Dedifferentiated amniotic fluid mesenchymal stem cell (primary cell): Measurements from ENCODE around the gene RUNX3.
A peak's percentile ranks its signal among the peaks of the same experiment; 100 is the strongest.

Experiments used
- DNase-seq: peaks from one replicate; pipeline ENCODE4 v3.0.0-alpha.2; 2016; ENCODE audit errors: extremely low spot score

RUNX3 gene

DNA sequence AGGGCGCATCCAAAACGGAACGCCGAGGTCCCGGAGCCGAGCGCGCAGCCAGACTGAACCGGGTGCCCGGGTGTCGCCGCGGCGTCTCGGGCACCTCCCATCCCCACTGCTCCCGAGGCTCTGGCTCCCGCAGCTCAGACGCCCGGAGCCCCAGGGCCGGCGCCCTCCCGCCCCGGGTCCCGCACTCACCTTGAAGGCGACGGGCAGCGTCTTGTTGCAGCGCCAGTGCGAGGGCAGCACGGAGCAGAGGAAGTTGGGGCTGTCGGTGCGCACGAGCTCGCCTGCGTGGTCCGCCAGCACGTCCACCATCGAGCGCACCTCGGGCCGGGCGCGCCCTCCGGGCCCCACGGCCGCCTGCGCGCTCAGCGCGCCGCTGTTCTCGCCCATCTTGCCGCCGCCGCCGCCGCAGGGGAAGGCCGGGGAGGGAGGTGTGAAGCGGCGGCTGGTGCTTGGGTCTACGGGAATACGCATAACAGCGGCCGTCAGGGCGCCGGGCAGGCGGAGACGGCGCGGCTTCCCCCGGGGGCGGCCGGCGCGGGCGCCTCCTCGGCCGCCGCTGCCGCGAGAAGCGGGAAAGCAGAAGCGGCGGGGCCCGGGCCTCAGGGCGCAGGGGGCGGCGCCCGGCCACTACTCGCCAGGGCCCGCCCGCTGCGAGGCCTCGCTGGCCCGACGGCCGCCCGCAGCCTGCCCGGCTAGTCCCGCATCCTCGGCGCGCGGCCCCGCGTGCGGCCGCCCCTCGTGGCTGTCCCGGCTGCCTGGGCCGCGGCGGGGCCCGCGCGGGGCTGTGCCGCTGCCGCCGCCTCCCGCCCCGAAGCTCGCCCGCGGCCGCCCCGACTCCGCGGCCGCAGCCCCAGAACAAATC, 447 bp downstream of the RUNX3 start:
- no peak for DNase-seq

DNA sequence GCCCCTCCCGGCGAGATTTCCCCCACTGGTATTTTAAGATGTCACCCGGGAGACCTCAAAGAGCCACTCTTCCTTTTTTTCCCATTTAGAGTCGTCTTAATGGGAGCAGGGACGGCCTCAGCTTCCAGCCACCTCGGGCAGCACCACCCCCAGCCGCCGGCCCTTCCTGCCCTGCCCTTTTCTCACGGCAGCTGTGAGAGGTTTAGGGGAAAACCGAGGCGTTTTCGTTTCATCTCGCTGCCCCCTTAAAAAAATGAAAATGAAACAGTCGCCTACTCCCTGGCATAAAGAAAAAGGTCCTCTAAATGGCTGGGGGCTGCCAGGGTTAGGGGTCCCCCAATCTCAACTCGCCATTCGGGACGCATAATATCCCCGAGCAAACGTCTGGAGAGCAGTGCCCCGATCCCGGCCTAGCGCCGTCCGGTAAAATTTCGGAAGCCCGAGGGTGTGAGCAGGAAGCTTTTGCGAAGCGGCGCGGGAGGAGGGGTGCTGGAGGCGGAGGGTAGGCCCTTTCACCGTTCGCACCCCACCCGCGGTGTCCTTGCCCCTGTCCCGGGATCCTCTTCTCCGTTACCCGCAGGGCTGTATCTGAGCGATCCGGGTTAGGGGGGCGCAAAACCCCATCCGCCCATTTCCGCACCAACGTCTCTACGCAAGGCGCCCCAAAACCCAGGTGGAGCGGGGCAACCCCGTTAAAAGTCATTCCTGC, 1.2 kb downstream of the RUNX3 start:
- no peak for DNase-seq

DNA sequence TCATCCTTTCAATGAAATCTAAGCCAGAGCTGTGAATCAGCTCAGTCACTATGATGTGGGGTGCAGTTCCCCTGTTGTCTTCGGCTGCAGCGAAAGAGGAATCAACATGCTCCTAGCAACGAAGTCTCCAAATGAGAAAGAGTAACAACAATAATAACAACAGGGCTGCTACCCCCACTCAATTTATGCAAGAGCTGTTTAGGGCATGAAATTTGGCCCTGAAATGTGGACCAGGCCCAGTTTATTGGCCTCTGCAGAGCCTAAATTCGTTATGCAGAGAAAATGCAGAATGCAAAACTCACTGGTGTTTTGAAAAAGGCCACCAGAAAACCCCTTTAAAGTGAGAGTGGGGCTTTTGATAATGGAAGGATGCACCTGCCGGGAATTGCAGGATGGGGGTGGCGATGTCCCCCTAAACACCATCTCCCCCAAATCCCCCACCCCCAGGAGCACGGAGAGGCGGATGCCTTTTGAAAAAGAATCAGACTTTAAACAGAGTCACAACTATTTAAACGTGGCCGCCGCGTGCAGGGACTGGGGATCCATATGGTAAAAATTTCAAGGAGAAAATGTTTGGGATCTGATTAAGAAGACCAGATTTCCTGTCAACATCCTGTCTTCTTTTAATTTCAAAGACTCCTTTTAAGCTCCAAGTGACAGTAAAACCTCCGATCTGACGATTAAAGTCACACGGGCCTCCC, 1.9 kb downstream of the RUNX3 start:
- DNase-seq = no peak

DNA sequence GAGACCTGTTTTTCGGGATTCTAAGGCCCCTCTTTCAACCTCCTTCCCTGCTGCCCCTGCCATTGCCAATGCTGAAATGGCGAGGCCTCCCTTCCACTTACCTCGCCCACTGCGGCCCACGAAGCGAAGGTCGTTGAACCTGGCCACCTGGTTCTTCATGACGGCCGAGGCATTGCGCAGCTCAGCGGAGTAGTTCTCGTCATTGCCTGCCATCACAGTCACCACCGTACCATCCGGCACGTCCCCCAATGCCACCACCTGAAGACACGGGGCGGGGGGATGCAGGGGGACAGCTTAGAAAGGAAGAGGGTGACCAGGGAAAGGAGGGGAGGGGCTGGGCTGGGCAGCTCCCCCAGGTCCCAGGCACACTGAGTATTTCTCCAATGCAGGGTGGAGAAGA, 2.6 kb downstream of the RUNX3 start:
- no peak for DNase-seq

DNA sequence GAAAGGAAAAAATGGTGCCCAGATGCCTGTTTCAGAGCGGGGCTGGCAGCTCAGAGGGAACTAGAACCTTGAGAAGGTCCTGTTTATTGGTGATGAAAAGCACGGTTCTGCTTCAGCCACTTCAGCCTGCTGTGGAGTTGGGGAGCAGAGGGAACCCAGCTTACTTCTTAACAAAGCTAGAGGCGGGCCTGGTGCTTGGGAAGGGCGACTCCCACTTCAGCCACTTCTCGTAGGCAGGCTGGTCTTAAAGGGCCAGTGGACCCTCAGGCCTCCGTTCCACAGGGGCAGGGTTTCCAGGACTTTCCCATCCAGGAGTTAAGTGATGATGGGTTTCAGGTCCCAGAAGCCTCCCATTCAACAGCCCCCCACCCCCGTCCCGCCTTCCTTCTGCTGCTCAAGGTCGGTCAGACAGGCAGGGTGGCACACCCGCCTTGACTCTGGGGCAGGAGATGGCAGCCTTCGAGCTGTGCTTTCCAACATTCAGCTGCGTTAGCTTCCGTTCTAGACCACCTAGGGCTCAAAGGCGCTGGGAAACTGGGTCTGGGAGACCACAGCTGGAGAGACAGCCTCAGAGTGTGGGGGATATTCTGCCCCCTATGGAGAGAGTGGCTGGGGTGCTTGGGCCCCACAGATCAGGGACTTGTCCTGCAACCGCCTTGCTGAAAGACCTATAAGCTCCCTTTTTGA, 3.4 kb downstream of the RUNX3 start:
- DNase-seq = no peak

DNA sequence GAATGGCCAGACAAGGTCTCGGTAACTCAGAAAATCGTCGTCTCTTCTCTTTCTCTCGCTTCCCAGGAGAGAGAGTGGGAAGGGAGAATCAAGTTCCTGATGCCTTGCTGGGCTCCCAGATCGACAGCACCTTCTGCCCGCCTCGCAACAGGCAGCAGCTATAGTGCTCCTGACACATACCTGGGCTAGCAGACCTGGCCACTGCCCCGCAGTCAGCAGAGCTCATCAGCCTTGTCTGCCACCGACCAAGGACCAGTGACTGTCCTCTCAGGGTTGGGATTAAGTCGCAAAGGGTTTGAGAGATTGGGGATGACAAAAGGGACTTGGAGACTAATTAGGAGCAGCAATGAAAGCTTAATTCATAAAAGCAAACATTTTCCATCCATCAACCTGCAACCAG, 4.1 kb downstream of the RUNX3 start:
- DNase-seq = no peak

DNA sequence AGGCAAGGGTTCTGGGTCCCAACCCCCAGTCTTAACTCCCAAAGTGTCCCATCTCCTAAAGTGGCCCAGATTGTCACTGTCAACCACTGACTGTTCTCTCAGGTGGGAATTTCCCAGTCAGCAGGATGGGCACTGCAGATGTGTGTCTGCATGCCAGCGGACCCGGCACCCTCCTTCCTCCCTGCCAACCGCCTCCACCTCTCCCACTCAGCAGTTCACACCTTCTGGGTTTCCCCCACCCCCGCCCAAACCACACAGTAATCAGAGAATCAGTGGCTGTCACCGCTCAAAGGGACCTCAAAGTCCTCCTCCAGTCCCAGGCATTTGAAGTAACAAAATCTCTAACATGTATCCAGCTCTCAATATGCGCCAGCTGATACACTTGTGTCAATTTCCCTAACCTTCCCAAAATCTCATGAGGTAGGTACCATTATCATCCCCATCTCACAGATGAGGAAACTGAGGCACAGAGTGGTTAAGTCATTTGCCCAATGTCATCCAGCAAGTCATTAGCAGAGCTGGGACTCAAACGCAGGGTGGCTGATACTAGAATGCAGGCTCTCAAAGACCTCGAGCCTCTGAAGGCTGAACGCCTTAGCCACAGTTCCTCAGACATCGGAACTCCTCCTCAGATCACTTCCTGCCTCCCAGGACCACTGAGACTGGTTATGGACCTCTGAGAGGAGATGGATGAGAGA, 4.8 kb downstream of the RUNX3 start:
- DNase-seq = no peak

DNA sequence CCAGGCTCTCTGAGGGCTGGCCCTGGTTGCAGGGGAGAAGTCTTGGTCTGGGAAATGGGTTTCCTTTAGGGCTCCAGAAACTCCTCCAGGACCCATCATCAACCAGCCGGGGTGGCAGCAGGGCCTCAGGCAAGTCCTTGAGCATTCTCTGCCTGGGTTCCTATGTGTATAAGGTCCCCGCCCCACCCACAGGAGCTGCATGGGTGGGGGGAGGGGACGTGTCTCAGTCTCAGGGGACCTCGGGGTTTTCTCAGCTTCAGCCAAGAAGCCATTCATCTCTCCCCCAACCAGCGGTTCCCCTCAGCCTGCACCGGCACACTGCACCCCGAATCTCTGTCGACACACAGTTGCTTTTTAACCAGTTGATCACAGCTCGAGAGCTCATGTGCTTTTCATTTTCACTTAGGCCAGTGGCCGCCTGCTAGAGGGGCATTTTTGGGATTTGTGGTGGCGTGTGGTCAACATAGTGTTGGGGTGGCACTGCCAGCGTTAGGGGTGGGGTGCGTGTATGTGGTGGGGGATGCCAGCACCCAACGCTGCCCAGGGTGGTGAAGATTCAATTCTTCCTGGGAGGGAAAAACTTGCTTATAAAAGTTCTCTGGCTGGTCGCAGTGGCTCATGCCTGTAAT, 6.5 kb downstream of the RUNX3 start:
- DNase-seq = no peak

DNA sequence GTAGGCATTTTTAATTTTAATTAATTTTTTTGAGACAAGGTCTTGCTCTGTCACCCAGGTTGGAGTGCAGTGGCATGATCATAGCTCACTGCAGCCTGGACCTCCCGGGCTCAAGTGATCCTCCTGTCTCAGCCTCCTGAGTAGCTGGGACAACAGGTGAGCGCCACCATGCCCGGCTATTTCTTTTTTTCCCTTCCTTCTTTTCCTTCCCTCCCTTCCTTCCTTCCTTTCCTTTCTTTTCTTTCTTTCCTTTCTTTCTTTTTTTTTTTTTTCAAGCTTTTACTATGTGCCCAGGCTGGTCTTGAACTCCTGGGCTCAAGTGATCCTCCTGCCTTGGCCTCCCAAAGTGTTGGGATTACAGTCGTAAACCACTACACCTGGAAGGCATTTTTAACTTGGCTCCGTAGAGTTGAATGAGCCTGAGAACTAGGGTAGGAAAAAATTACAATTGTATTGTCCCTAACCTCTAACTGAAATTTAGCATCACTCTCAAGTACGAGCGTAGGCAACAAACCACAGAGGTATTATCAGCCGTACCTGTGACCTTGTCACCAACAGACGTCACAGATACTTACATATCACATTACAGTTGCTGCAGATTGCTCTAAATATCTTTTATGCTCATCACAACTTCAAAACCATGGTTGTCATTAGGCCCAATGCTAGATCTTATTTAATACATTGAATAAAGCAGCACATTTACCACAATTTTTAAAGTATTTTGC, 8.0 kb downstream of the RUNX3 start:
- no peak for DNase-seq

DNA sequence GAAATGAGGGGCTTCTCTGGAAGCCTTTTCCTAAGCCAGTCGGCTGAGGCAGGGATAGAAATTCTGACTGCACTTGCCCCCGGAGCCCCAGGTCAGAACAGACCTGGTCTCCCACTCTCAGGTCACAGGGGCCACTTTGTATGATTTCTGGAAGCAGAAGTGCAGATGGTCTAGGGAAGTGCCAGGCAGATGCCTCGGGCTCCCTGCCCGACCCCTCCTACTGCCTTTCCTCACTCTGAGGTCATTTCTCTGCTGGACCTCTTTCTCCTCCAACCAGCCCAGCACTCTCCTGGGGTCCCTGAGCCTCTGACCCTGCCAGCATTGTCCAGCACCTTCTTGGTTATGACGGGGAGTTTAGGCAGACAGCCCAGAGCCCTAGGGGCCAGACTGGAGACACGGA, 8.7 kb downstream of the RUNX3 start:
- no peak for DNase-seq

DNA sequence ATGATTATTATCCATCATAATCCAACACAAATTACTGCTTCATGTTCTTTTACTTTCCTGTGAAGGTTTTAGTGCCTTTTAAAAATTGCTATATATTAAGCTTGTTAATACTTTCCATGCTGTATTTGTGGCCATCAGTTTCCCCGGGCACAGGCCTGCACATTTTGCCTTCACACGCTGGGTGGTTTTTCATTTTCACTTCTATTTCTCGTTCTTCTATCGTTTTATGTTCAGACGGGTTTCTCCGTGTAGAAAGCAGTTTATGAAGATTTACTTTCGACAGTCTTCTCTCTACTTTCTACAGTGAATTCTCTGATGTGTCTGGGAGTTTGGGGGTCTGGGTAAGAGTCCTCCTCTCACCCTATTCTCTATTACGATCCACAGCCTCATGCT, 9.5 kb downstream of the RUNX3 start:
- no peak for DNase-seq

DNA sequence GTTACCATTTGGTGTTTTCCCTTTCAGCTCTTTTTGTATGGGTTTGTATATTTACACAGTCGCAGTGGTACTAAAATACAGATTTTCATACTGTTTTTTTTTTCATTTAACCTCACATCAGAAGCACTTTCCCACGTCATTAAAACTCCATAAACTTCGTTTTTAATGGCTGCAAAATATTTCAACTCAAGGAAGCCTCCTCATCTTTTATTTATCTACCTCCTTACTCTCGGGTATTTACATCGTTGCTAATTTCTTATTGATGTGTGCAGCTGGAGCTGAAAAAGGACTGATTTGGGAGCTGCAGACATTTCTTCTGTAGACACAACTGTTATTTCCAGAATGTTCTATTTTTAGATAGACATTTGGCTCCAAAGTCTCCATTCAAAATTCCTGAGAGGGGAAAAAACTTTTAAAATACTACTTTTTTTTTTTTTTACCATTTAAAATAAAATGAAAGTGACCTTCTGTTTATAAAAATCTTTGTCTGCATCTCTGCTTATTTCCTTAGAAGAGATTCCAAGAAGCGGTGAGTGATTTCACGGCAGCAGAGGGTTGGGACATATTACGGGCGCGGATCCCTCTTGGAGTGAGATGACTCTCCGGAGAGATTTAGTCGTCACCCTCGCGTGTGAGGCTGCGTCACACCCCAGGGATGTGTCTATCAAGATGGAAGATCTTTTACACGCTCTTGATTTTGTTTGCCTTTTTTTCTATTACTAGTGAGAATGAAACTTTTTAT, 10.1 kb downstream of the RUNX3 start:
- DNase-seq = peak; percentile 37

DNA sequence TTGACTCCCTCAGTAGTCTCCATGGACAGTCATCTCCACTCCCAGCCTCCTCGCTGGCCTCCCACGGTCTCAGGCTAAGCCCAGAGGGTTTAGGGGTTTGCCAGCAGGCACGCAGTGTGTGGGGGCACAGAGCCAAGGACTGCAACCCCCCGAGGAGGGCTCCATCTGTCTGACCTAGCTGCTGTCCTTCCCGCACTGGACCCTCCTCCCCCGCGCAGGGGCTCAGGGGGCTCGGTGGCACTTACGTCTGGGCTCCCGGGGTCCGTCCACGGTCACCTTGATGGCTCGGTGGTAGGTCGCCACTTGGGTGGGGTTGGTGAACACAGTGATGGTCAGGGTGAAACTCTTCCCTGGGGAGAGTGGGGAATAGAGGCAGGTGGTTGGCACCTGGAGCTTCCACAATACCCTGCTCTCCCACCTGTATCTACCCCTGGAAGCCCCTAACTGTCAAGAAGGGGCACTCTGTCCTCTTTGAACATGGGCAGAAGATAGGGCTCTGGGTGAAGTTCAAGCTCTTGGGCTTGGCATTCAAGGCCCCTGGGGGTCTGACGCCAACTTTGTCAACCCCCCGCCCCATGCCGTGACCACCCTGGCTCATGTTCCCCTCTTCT, 11.0 kb downstream of the RUNX3 start:
- DNase-seq = no peak

DNA sequence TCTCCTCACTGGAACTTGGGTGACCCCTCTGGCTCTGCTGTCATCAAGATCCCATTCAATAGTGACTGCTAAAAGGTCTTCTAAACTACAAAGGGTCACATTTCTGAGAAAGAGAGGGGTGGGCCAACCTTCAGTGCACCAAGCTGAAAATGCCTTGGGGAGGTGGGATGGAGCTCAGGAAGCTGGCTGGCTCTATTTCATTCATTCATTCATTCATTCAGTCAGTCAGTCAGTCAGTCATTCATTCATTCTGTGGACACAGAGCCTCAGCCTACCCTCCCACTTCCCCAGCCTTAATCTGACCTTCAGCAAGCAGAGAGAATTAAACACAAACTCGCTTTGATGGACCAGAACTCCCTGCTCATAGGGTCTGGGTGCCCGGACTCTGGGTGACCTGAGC, 11.7 kb downstream of the RUNX3 start:
- no peak for DNase-seq

DNA sequence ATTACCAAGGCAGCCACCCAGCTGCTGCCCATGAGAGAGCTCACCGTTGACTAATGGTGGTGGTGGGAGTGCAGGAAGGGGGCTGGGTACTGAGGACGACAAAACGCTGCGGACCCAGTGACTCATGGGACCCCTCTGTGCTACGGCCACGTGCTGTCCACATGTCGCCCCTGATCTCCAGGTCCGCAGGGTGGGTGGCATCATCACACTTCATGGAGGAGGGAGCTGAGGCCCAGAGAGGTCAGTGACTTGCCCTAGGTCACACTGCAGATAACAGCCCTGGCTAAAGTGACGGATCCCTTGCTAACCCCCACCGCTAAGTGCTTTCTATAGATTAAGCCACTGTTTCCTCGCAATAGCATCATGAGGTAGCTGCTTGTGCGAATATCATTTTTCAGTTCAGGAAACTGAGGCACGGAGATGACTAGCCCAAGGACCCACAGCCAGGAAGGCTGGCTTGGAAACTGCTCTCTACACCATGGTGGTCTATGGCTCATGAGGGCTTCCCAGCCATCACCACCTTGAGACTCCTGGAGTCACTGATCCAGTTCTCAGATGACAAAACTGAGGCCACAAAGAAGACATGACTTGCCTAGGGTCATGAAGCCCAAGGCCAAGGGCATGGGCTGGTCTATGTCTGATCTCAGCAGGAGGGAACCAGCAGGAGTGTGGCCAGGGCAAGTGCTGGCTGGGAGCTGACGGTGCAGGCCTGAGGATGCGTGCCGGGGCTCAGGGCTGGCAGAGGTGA, 12.6 kb downstream of the RUNX3 start:
- no peak for DNase-seq

DNA sequence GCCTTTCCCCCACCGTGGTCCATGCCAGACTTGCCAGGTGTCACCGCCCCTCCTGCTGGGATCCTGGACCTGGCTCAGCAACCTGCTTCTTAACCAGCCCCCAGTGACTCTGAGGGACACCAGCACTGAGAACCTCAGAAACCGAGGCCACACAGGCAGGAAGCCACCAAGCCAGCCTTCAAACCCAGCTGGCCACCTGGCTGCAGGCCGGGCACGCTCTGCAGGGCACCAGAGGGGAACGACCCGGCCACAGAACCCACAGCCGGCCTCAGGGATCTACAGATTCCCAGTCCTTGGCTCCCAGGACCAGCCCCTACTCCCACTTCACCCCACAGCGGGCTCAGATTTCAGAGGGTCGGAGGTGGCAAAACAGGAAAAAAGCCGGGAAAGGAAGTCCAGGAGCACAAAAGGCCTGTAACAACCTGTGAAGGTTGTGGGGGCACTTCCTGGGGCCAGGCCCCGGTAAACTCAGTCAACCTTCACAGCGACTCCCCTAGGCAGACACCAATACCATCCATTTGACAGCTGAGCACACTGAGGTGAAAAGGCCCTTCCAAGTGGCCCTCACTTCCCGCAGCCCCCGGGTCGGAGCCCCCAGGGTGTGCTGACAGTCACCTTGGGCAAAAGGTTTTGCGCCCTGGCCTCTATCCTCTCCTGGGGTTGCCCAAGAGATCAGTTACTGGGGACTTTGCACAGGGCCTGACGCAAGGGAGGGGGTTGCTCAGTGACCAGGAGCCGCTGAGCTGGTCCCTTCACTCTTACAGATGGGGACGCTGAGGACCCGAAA, 14.1 kb downstream of the RUNX3 start:
- DNase-seq = no peak

DNA sequence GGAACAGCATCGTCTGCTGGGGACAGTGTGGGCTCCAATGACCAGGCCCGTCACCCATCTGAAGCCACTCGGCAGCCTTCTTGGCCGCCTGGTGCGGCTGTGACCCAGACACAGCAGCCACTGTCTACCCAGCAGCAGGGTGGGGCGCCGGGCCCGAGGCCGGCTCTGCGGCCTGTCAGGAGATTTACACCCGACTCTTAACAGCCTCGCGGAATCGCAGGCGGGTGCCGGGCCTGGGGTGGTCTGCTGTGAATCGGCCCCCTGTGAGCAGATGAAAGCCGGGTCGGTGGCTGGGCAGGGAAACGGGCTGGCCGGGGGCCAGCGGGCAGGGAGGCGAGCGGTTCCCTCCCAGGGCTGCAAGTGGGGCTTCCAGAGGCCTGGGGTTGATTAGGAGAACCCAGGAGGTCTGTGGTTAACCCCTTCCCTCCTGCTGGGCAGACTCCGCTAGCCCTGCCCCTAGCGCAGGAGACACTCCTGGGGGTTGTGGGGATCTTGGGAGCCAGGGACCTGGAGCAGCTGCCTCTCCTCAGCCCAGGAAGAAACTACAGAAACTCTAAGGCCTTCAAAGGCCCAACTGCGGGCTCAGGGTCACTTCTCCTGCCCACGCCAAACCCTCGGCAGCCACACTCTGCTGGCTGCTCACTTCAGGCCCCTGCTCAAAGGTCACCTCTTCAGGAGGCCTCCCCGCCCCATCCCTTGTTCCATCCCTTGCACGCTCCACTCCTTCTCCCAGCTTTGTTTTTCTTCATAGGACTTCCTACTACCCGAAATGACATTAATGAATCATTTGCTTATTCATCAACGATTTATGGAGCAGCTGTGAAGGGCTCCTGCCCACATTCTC, 15.6 kb downstream of the RUNX3 start:
- DNase-seq = no peak
